Stomach (tissue), 4 donors: ENCODE data around the gene SYT12.

Source experiments
- CTCF ChIP-seq, 7 experiments: fragments of 450-650 bp in 4 of 7; fragments of 200-600 bp in 3 of 7; sonication (generic) in 3 of 7; IDR thresholded peaks; one replicate each; pipeline ENCODE4 v1.5.1; 2016 to 2019; ENCODE audit warnings: antibody characterized with exemption in 7 of 7, control low read depth in 2 of 7, mild to moderate bottlenecking in 1 of 7
- POLR2A ChIP-seq, 4 donors: fragments of 450-650 bp; IDR thresholded peaks; one replicate each; pipeline ENCODE4 v1.6.1; 2016; ENCODE audit warnings: antibody characterized with exemption in 4 of 4, control low read depth in 2 of 4, mild to moderate bottlenecking in 1 of 4, moderate library complexity in 1 of 4
- POLR2AphosphoS5 ChIP-seq, 3 donors: sonication (generic); formaldehyde crosslinking; IDR thresholded peaks; one replicate each; pipeline ENCODE4 v1.6.1; 2016; ENCODE audit warnings: antibody characterized with exemption in 3 of 3

- no peak for TF ChIP-seq CTCF (IDR thresholded peaks at IDR 0.05)
- no peak for TF ChIP-seq POLR2A (IDR thresholded peaks at IDR 0.05)
- TF ChIP-seq POLR2AphosphoS5 (IDR thresholded peaks at IDR 0.05), result peak in 1 of 3 donors; percentile 58
These were observed 32.0 kb downstream of the SYT12 start for GRCh38 chr11:67054836-67055523.
